Activated CD4-positive, alpha-beta T cell treated with anti-CD3 and anti-CD28 coated beads for 4 hours (primary cell): ENCODE data around the gene STK35.
A peak's percentile ranks its signal among the peaks of the same experiment; 100 is the strongest.

Experiments
- DNase-seq, 2 donors: peaks; one replicate each; pipeline ENCODE4 v3.0.0-alpha.2; 2020

Gene STK35

GRCh38 chr20:2101057-2101864 is at the start of gene STK35:
Gene STK35 (plus strand): TSS chr20:2101827. CDS start chr20:2101882, 55 bp downstream.
- no peak for DNase-seq

- no peak for DNase-seq
These were observed 49.7 kb upstream of the STK35 start for GRCh38 chr20:2051946-2052345.

- no peak for DNase-seq
These were observed 48.9 kb upstream of the STK35 start for GRCh38 chr20:2052741-2053140.

GRCh38 chr20:2053615-2054014 is 48.0 kb upstream of the STK35 start:
- DNase-seq, result no peak

- DNase-seq, result no peak
These were observed 46.7 kb upstream of the STK35 start for GRCh38 chr20:2054911-2055310.

GRCh38 chr20:2059411-2059810 is 42.2 kb upstream of the STK35 start:
- DNase-seq, result no peak

GRCh38 chr20:2065099-2065498 is 36.5 kb upstream of the STK35 start:
- no peak for DNase-seq

- no peak for DNase-seq
These were observed 35.0 kb upstream of the STK35 start for GRCh38 chr20:2066461-2067122.

- no peak for DNase-seq
These were observed 20.9 kb upstream of the STK35 start for GRCh38 chr20:2080532-2081224.

- no peak for DNase-seq
These were observed 16.9 kb upstream of the STK35 start for GRCh38 chr20:2084703-2085102.

- DNase-seq, result no peak
These were observed 15.2 kb upstream of the STK35 start for GRCh38 chr20:2086177-2086979.

GRCh38 chr20:2086980-2087377 is 14.6 kb upstream of the STK35 start:
- DNase-seq, result no peak

GRCh38 chr20:2088891-2089290 is 12.7 kb upstream of the STK35 start:
- DNase-seq, result no peak

GRCh38 chr20:2089447-2089846 is 12.2 kb upstream of the STK35 start:
- DNase-seq, result no peak

GRCh38 chr20:2093159-2093781 is 8.4 kb upstream of the STK35 start:
- peak in 1 of 2 donors; percentile 7 for DNase-seq

- no peak for DNase-seq
These were observed 7.7 kb upstream of the STK35 start for GRCh38 chr20:2093883-2094282.

GRCh38 chr20:2101865-2102584 is 398 bp downstream of the STK35 start:
- DNase-seq, result peak; percentile 89 to 91

- DNase-seq, result peak; percentile 83 to 88
These were observed 1.2 kb downstream of the STK35 start for GRCh38 chr20:2102585-2103460.

- no peak for DNase-seq
These were observed 2.0 kb downstream of the STK35 start for GRCh38 chr20:2103461-2104153.

GRCh38 chr20:2104236-2104635 is 2.6 kb downstream of the STK35 start:
- DNase-seq, result no peak
